H1 (cell line): ENCODE measurements around the gene EPB41L3. TPM values are rescaled to one million over a fixed set of nuclear protein-coding genes. Genes with fewer than 3 reads are reported as not detected.

Source experiments
- CTCF ChIA-PET: fragments of 300-600 bp; sonication (Branson Sonifier 250); formaldehyde crosslinking; loops from one replicate; lab custom pipeline; 2021; ENCODE audit not compliant: partially characterized antibody; lab: Charles Lee
- POLR2A ChIA-PET: fragments of 300-600 bp; sonication (Branson Sonifier 250); formaldehyde crosslinking; loops from one replicate; lab custom pipeline; 2021; ENCODE audit warnings: inconsistent platforms; ENCODE audit not compliant: partially characterized antibody; lab: Charles Lee
- DNase-seq, 2 experiments: peaks; one replicate each; pipeline versions ENCODE4 v3.0.0 to v3.0.0-alpha.2; 2010 to 2022; ENCODE audit warnings: low spot score in 2 of 2, low read depth in 1 of 2, mixed read lengths in 1 of 2
- FAIRE-seq: peaks from 2 replicates; lab custom pipeline; 2011; peaks lifted over from hg19 to GRCh38; lab: Jason Lieb, UNC
- H2AFZ ChIP-seq: 2 replicates; pipeline ENCODE4 v1.8.1; 2012; ENCODE audit warnings: low read length, inconsistent platforms
- H2AK5ac ChIP-seq: 2 replicates; pipeline ENCODE4 v1.6.1; 2013; ENCODE audit warnings: low read depth, low read length
- H2BK120ac ChIP-seq: replicated peaks from 2 replicates; pipeline ENCODE3; 2013; ENCODE audit warnings: low read depth, low read length, inconsistent platforms
- H2BK12ac ChIP-seq: 2 replicates; pipeline ENCODE4 v1.6.1; 2013; ENCODE audit warnings: low read depth, low read length
- H2BK15ac ChIP-seq: 2 replicates; pipeline ENCODE4 v1.6.1; 2013; ENCODE audit warnings: low read length
- H2BK20ac ChIP-seq: 2 replicates; pipeline ENCODE4 v1.6.1; 2013; ENCODE audit warnings: low read length
- H2BK5ac ChIP-seq: 2 replicates; pipeline ENCODE4 v1.6.1; 2013; ENCODE audit warnings: low read depth, low read length
- H3K14ac ChIP-seq: 2 replicates; pipeline ENCODE4 v1.6.1; 2013; ENCODE audit warnings: inconsistent platforms; ENCODE audit not compliant: insufficient read length
- H3K18ac ChIP-seq: 2 replicates; pipeline ENCODE4 v1.6.1; 2013; ENCODE audit warnings: low read length; ENCODE audit errors: extremely low read depth
- H3K23ac ChIP-seq: 2 replicates; pipeline ENCODE4 v1.6.1; 2013; ENCODE audit warnings: inconsistent platforms; ENCODE audit not compliant: insufficient read length
- H3K23me2 ChIP-seq: 2 replicates; pipeline ENCODE4 v1.6.1; 2013; ENCODE audit warnings: low read depth, low read length
- H3K27ac ChIP-seq: 2 replicates; pipeline ENCODE4 v1.6.1; 2011; ENCODE audit warnings: low read depth, low read length, inconsistent platforms
- H3K27me3 ChIP-seq, 4 experiments: replicated peaks in 1 of 4; 1 replicate in 1 of 4; 2 replicates in 3 of 4; pipeline versions ENCODE4 v1.6.1 to v1.8.1; 2011 to 2013; ENCODE audit warnings: low read length in 3 of 4, mild to moderate bottlenecking in 3 of 4, inconsistent platforms in 2 of 4, mixed read lengths in 2 of 4, moderate library complexity in 1 of 4; ENCODE audit not compliant: control insufficient read depth in 3 of 4, insufficient read depth in 3 of 4; ENCODE audit errors: extremely low read depth in 1 of 4
- H3K36me3 ChIP-seq, 4 experiments: 2 replicates each; pipeline versions ENCODE4 v1.6.1 to v1.8.1; 2011 to 2013; ENCODE audit warnings: mild to moderate bottlenecking in 4 of 4, low read length in 3 of 4, moderate library complexity in 2 of 4, control low read depth in 1 of 4, inconsistent platforms in 1 of 4; ENCODE audit not compliant: insufficient read depth in 4 of 4, control insufficient read depth in 2 of 4
- H3K4ac ChIP-seq: replicated peaks from 2 replicates; pipeline ENCODE3; 2013; ENCODE audit warnings: low read length, low read depth, mixed read lengths, inconsistent platforms; ENCODE audit not compliant: insufficient read length
- H3K4me1 ChIP-seq, 4 experiments: replicated peaks in 1 of 4; 1 replicate in 1 of 4; 2 replicates in 3 of 4; pipeline versions ENCODE4 v1.6.1 to v1.8.1; 2011 to 2013; ENCODE audit warnings: low read length in 3 of 4, inconsistent platforms in 2 of 4, mixed read lengths in 1 of 4; ENCODE audit not compliant: insufficient read depth in 4 of 4, control insufficient read depth in 3 of 4
- H3K4me2 ChIP-seq, 2 experiments: 2 replicates each; pipeline versions ENCODE4 v1.6.1 to v1.8.1; 2011 to 2013; ENCODE audit warnings: low read depth in 2 of 2, low read length in 2 of 2, control low read depth in 1 of 2, inconsistent platforms in 1 of 2, mild to moderate bottlenecking in 1 of 2; ENCODE audit not compliant: insufficient read depth in 1 of 2
- H3K4me3 ChIP-seq, 4 experiments: fragments of 200-600, 300-600 bp in 1 of 4; sonication (generic), shearing (Covaris generic), sonication (Bioruptor Twin) in 1 of 4; 2 replicates each; pipeline versions ENCODE4 v1.5.1 to v1.8.1; 2011 to 2016; ENCODE audit warnings: low read length in 4 of 4, low read depth in 3 of 4, control low read depth in 2 of 4, inconsistent platforms in 2 of 4, mild to moderate bottlenecking in 2 of 4, mixed read lengths in 1 of 4, moderate library complexity in 1 of 4; ENCODE audit not compliant: insufficient read depth in 2 of 4; ENCODE audit errors: extremely low read depth in 1 of 4
- H3K56ac ChIP-seq: replicated peaks from 2 replicates; pipeline ENCODE3; 2013; ENCODE audit warnings: low read depth, mild to moderate bottlenecking, mixed read lengths, low read length, inconsistent platforms; ENCODE audit not compliant: insufficient read length
- H3K79me1 ChIP-seq: 2 replicates; pipeline ENCODE4 v1.6.1; 2013; ENCODE audit warnings: low read depth, low read length, control low read depth
- H3K79me2 ChIP-seq, 2 experiments: 2 replicates each; pipeline versions ENCODE4 v1.6.1 to v1.8.1; 2012 to 2013; ENCODE audit warnings: low read length in 2 of 2, mild to moderate bottlenecking in 2 of 2, inconsistent platforms in 1 of 2; ENCODE audit not compliant: insufficient read depth in 2 of 2, control insufficient read depth in 1 of 2
- H3K9ac ChIP-seq, 4 experiments: replicated peaks in 1 of 4; 1 replicate in 1 of 4; 2 replicates in 3 of 4; pipeline versions ENCODE4 v1.6.1 to v1.8.1; 2011 to 2013; ENCODE audit warnings: low read depth in 3 of 4, low read length in 3 of 4, control low read depth in 2 of 4, mild to moderate bottlenecking in 2 of 4, moderate library complexity in 2 of 4, inconsistent platforms in 1 of 4; ENCODE audit errors: extremely low read depth in 1 of 4
- H3K9me3 ChIP-seq, 2 experiments: 2 replicates each; pipeline versions ENCODE4 v1.6.1 to v1.8.1; 2012 to 2013; ENCODE audit warnings: mild to moderate bottlenecking in 2 of 2, moderate library complexity in 2 of 2, control low read depth in 1 of 2, inconsistent platforms in 1 of 2, low read depth in 1 of 2, low read length in 1 of 2, mixed read lengths in 1 of 2; ENCODE audit not compliant: insufficient read depth in 2 of 2
- H4K20me1 ChIP-seq, 2 experiments: replicated peaks in 1 of 2; 2 replicates each; pipeline versions ENCODE3 to v1.8.1; 2011 to 2013; ENCODE audit warnings: inconsistent platforms in 2 of 2, low read length in 2 of 2, mild to moderate bottlenecking in 1 of 2; ENCODE audit not compliant: insufficient read depth in 2 of 2, control insufficient read depth in 1 of 2
- H4K5ac ChIP-seq: 2 replicates; pipeline ENCODE4 v1.6.1; 2013; ENCODE audit warnings: low read length, low read depth, mixed read lengths, inconsistent platforms; ENCODE audit not compliant: insufficient read length
- H4K8ac ChIP-seq: 2 replicates; pipeline ENCODE4 v1.8.0; 2013; ENCODE audit warnings: mild to moderate bottlenecking, moderate library complexity, low read length, inconsistent platforms; ENCODE audit not compliant: insufficient read depth; ENCODE audit errors: extremely low read depth
- H4K91ac ChIP-seq: replicated peaks from 2 replicates; pipeline ENCODE3; 2013; ENCODE audit warnings: low read length, mixed read lengths, inconsistent platforms; ENCODE audit not compliant: insufficient read length
- E2F6 ChIP-seq: IDR thresholded peaks from 2 replicates; pipeline ENCODE4 v1.6.1; 2012; ENCODE audit warnings: inconsistent platforms
- EP300 ChIP-seq, 2 experiments: IDR thresholded peaks; 1 replicate in 1 of 2; 2 replicates in 1 of 2; pipeline ENCODE4 v1.6.1; 2011 to 2012; ENCODE audit warnings: low read depth in 2 of 2, low read length in 2 of 2, mild to moderate bottlenecking in 2 of 2, borderline replicate concordance in 1 of 2, inconsistent platforms in 1 of 2, moderate library complexity in 1 of 2
- GABPA ChIP-seq: IDR thresholded peaks from 2 replicates; pipeline ENCODE4 v1.6.1; 2011; ENCODE audit warnings: mild to moderate bottlenecking, low read length, moderate library complexity, borderline replicate concordance; ENCODE audit not compliant: insufficient read depth
- GTF2F1 ChIP-seq: IDR thresholded peaks from 2 replicates; pipeline ENCODE4 v1.6.1; 2012; ENCODE audit warnings: low read depth, low read length, improper control_type of control experiment, borderline replicate concordance
- PHF8 ChIP-seq: fragments of 200-600 bp; sonication (generic); conservative IDR thresholded peaks from 2 replicates; pipeline ENCODE4 v1.7.1; 2012; ENCODE audit warnings: low read depth, mild to moderate bottlenecking, inconsistent platforms, low read length, moderate library complexity
- RAD21 ChIP-seq, 2 experiments: IDR thresholded peaks in 1 of 2; conservative IDR thresholded peaks in 1 of 2; 2 replicates each; pipeline ENCODE4 v1.6.1; 2011; ENCODE audit warnings: low read depth in 2 of 2, low read length in 2 of 2, improper control_type of control experiment in 1 of 2, inconsistent platforms in 1 of 2, mild to moderate bottlenecking in 1 of 2, moderate library complexity in 1 of 2
- TBP ChIP-seq: IDR thresholded peaks from 2 replicates; pipeline ENCODE4 v1.6.1; 2011; ENCODE audit warnings: low read depth, low read length, improper control_type of control experiment
- TEAD4 ChIP-seq: IDR thresholded peaks from 2 replicates; pipeline ENCODE4 v1.6.1; 2012; ENCODE audit warnings: low read depth, low read length, inconsistent platforms, mixed read lengths
- WGBS, 2 experiments: shearing (Covaris generic) in 1 of 2; methylation state at CpG; one replicate each; pipeline versions ENCODE4 v1.1.6 to v1.1.7; 2013 to 2015; ENCODE audit warnings: low lambda C conversion rate in 2 of 2, mixed read lengths in 2 of 2, inconsistent platforms in 1 of 2, low coverage in 1 of 2, missing lambda C conversion rate in 1 of 2; ENCODE audit not compliant: insufficient replicate concordance in 2 of 2, insufficient coverage in 1 of 2, insufficient read length in 1 of 2; ENCODE audit errors: extremely low coverage in 1 of 2, missing lambda C conversion rate in 1 of 2; 5-methylcytosine and 5-hydroxymethylcytosine counted together
- polyA plus RNA-seq, 7 experiments: library from polyadenylated mRNA; depleted of rRNA in 3 of 7; stranded (reverse) in 5 of 7; unstranded in 2 of 7; fragments of >200 nt in 5 of 7; fragments of 200-250 nt in 2 of 7; gene quantifications; 1 replicate in 5 of 7; 2 replicates in 1 of 7; 4 replicates in 1 of 7; pipeline versions ENCODE4 v1.2.1 to v1.2.3, GENCODE V29; 2011 to 2013; ENCODE audit warnings: missing spikeins in 2 of 7, mixed read lengths in 2 of 7
- total RNA-seq: library from RNA; stranded (reverse); fragmentation: NEBNext Ultra II Directional; extraction: Animal tissue kit (Norgen Biotek cat#: 25700); gene quantifications from 2 replicates; pipeline ENCODE4 v1.2.1, GENCODE V29; 2021
- TF ChIP-seq, protein P1 (sequence below): IDR thresholded peaks from 2 replicates; pipeline ENCODE4 v1.6.1; 2011; ENCODE audit warnings: low read length, improper control_type of control experiment

Gene EPB41L3
- total and polyA plus RNA-seq, 2 of the 8 experiments (the other 6 are each of a cell fraction or from before 2014, with no cell fraction given), result 7.9 to 16.1 TPM

GRCh38 chr18:5419030-5419429, 124.8 kb downstream of the EPB41L3 start:
- Histone ChIP-seq H2BK15ac (no peak overlapping the region), H4K5ac (no peak overlapping the region), H2AFZ (no peak overlapping the region), H3K4ac (no peak overlapping the region), H3K14ac (no peak overlapping the region), H3K27ac (no peak overlapping the region), H3K23me2 (no peaks in the 10 kb centered on the region), H2BK12ac (no peak overlapping the region), H2BK5ac (no peak overlapping the region), H3K9me3 (no peaks in the 10 kb centered on the region), H3K4me3 (no peak overlapping the region), H3K79me2 (no peaks in the 10 kb centered on the region), H2BK120ac (no peak overlapping the region)
- 93% methylated on average over 2 of the region's 2 CpGs; no CpG with 5 or more reads in 1 of the 2 experiments for WGBS, 2 experiments
- FAIRE-seq, result no peak
- CTCF ChIA-PET, result interaction anchor here (0.9 kb wide), 1 partner anchor 128 kb away, joined by 3 read pairs; no protein-coding TSS in a partner anchor
- TF ChIP-seq, protein P1, sequence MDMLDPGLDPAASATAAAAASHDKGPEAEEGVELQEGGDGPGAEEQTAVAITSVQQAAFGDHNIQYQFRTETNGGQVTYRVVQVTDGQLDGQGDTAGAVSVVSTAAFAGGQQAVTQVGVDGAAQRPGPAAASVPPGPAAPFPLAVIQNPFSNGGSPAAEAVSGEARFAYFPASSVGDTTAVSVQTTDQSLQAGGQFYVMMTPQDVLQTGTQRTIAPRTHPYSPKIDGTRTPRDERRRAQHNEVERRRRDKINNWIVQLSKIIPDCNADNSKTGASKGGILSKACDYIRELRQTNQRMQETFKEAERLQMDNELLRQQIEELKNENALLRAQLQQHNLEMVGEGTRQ, result no peak
- TF ChIP-seq TBP (no peak), EP300 (IDR thresholded peaks at IDR 0.05; ENCODE audit: borderline replicate concordance in 1 of 2, low read depth in 2 of 2, low read length in 2 of 2) (no peak), GABPA (no peak), GTF2F1 (no peak), E2F6 (no peak), PHF8 (no peak), RAD21 (IDR thresholded peaks at IDR 0.05 in 1 of 2, conservative IDR thresholded peaks at IDR 0.05 in 1 of 2; ENCODE audit: low read depth in 2 of 2, low read length in 2 of 2) (no peak), TEAD4 (no peak)
- TF ChIP-seq, all 59 proteins: peak for 0
- H4K91ac ChIP-seq, result no peak overlapping the region
- DNase-seq, result no peak
- no peaks in the 10 kb centered on the region for H3K79me1 ChIP-seq
- no peak overlapping the region for H3K9ac ChIP-seq
- H2BK20ac ChIP-seq, result no peak overlapping the region
- no peaks in the 10 kb centered on the region for H3K27me3 ChIP-seq
- peaks cover 4 to 10% (median 7%) of the 10 kb centered on the region in 4 experiments for H3K4me1 ChIP-seq
- H3K4me2 ChIP-seq, result no peak overlapping the region
- H2AK5ac ChIP-seq, result no peak overlapping the region
- H3K23ac ChIP-seq, result no peak overlapping the region
- POLR2A ChIA-PET, result no interaction called here
- H3K36me3 ChIP-seq, result no peaks in the 10 kb centered on the region
- no peak overlapping the region for H4K8ac ChIP-seq
- no peak overlapping the region for H3K56ac ChIP-seq
- H3K18ac ChIP-seq, result no peak overlapping the region
- no peaks in the 10 kb centered on the region for H4K20me1 ChIP-seq
